GM18907 (cell line): ENCODE data around the gene GNAI3.
A peak's percentile ranks its signal among the peaks of the same experiment; 100 is the strongest.

Experiments used
- ATAC-seq: cut with Tn5 transposase; IDR thresholded peaks from one replicate; pipeline ENCODE4 v1.9.1; 2021; ENCODE audit warnings: mild to moderate bottlenecking, moderate library complexity; ENCODE audit not compliant: unreplicated experiment

GNAI3 gene

GRCh38 chr1:109543988-109544735 lies 4.3 kb upstream of the GNAI3 start:
- no peak for ATAC-seq

- peak; percentile 52 for ATAC-seq
These were observed 1.9 kb upstream of the GNAI3 start for GRCh38 chr1:109546311-109547109.

GRCh38 chr1:109547463-109548320 lies 723 bp upstream of the GNAI3 start:
- peak; percentile 10 for ATAC-seq

GRCh38 chr1:109556563-109556962 lies 8.1 kb downstream of the GNAI3 start:
- no peak for ATAC-seq

GRCh38 chr1:109557520-109557919 lies 9.1 kb downstream of the GNAI3 start:
- no peak for ATAC-seq

GRCh38 chr1:109559995-109560394 lies 11.6 kb downstream of the GNAI3 start:
- no peak for ATAC-seq

- no peak for ATAC-seq
These were observed 15.9 kb downstream of the GNAI3 start for GRCh38 chr1:109564194-109564878.

GRCh38 chr1:109565241-109565640 lies 16.8 kb downstream of the GNAI3 start:
- no peak for ATAC-seq

GRCh38 chr1:109566982-109567381 lies 18.6 kb downstream of the GNAI3 start:
- ATAC-seq, result no peak

GRCh38 chr1:109567877-109568672 lies 19.7 kb downstream of the GNAI3 start:
- ATAC-seq, result no peak

- ATAC-seq, result no peak
These were observed 20.9 kb downstream of the GNAI3 start for GRCh38 chr1:109569323-109569722.

- ATAC-seq, result no peak
These were observed 22.0 kb downstream of the GNAI3 start for GRCh38 chr1:109570414-109570813.

GRCh38 chr1:109573785-109574184 lies 25.4 kb downstream of the GNAI3 start:
- ATAC-seq, result no peak

GRCh38 chr1:109578947-109579443 lies 30.6 kb downstream of the GNAI3 start:
- ATAC-seq, result no peak

GRCh38 chr1:109579491-109579890 lies 31.1 kb downstream of the GNAI3 start:
- ATAC-seq, result no peak

GRCh38 chr1:109582021-109582420 lies 33.6 kb downstream of the GNAI3 start:
- ATAC-seq, result no peak

GRCh38 chr1:109584766-109585165 lies 36.4 kb downstream of the GNAI3 start:
- no peak for ATAC-seq

GRCh38 chr1:109586055-109586454 lies 37.6 kb downstream of the GNAI3 start:
- ATAC-seq, result no peak

- ATAC-seq, result no peak
These were observed 40.8 kb downstream of the GNAI3 start for GRCh38 chr1:109589177-109589576.

GRCh38 chr1:109589679-109590078 lies 41.3 kb downstream of the GNAI3 start:
- no peak for ATAC-seq
